GM18502 (cell line): Measurements from ENCODE around the gene BDH1.

Experiments
- ATAC-seq: cut with Tn5 transposase; IDR thresholded peaks from one replicate; pipeline ENCODE4 v1.9.1; 2021; ENCODE audit warnings: mild to moderate bottlenecking; ENCODE audit not compliant: unreplicated experiment, poor library complexity

The BDH1 gene

GRCh38 chr3:197508924-197509775 lies 46.6 kb downstream of the BDH1 start:
- no peak for ATAC-seq

DNA sequence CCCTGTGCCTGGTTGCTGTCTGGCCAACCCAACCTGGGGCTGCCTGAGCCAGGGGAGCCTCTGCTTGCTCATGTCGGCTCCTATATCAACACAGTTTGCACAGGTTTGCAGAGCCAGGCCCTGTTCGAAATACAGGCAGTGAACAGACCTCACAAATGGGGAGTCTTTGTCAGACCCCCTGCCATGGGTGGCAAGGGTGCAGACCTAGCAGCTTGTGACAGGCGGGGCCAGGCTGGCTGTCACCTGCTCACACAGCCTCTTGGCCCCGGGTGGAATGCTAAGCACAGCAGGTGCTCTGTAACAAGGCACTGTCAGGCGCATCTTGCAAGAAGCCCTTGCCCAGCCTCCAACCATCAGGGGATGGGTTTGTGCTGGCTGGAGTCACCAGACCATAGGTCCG lies 47.3 kb downstream of the BDH1 start:
- no peak for ATAC-seq

DNA sequence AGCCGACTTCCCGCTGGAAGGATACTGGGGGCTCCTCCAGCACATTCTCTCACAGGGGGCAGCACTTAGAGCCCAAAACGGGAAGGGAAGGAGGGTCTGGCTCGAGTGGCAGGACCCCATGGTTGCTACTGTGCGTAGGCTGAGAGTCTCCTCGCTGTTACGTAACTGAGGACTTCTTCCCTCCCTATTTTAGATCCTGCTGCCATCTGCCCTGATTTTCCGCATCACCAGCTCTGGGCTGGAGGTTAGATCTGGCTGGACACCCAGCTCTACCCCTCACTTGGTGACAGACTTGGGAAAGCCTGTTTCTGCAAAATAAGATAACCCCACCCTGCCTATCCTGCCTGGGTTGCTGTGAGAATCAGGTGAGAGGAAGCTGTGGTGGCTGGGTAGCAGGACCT lies 47.7 kb downstream of the BDH1 start:
- ATAC-seq: no peak

- no peak for ATAC-seq
Measured at GRCh38 chr3:197507541-197507940, 48.2 kb downstream of the BDH1 start.

- ATAC-seq: no peak
Measured at GRCh38 chr3:197507081-197507480, 48.7 kb downstream of the BDH1 start.

DNA sequence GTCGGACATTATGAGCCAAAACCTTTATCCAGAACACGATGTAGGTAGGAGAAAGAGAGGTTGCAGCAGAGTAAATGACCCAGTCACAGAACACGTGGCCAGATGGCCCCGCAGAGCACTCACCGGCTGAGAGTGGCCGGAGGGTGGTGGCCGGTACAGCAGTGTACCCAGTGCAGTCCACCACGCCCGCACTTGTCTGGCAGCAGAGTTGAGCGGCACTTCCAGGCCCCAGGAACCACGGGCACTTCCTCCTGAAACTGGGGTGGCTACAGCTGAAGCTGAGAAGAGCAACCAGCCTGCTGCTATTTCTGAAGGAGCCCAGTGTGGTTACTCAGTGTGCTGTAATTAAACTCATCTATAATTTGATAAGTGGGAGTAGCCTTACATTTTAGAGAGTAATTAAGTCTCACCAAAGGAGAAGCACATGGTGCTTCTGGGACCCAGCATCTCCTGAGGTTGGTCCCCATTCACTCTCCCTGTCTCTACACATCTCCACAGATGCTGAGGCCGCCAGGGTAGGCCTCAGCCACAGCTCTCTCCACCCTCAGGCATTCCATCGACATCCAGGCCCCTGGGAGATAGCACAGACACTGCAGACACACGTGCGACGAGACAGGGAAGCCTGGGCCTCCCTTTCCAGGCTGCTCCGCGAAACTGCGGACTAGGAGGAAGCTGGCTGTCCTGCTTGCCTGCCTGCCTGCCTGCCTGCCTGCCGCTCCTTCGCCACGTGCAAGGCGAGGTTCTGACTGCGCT lies 49.8 kb downstream of the BDH1 start:
- ATAC-seq: no peak

- ATAC-seq: no peak
Measured at GRCh38 chr3:197504641-197505121, 51.1 kb downstream of the BDH1 start.

DNA sequence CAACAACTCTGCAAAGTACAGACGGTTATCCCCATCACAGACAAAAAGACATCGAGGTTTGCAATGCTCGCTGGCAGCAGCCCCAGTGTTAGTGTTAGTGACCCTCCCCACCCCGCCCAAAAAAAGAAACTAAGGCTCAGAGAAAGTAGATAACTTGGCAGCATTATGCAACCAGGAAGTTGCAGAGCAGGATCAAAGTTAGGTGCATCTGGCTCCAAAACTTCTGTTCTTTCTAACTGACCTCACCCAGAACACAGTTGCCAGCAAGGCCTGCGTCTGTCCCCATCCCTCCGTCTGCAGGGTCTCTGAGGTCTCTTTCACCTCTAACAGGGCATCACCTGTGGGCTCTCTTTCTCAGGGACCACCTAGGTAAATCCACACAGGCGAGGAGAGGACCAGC lies 51.5 kb downstream of the BDH1 start:
- ATAC-seq: no peak

DNA sequence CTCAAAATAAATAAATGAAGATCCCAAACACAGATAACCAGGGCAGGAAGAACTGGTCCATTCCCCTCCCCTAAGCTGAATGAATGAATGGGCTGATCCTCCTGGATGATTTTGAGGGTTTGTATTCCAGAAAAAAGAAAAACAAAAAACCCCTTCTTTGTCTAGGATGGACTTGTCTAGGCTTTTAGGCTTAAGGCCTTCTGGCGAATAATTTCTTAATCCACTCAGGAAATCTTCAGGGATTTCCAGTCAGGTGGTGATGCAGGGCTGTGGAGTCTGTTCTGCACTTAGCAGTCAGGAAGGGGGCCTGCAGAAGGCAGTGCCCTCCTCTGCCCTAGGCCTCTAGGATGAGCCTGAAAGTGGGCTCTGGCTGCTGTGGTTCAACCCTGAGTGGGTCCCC lies 52.1 kb downstream of the BDH1 start:
- ATAC-seq: no peak

- ATAC-seq: no peak
Measured at GRCh38 chr3:197501879-197502620, 53.7 kb downstream of the BDH1 start.

DNA sequence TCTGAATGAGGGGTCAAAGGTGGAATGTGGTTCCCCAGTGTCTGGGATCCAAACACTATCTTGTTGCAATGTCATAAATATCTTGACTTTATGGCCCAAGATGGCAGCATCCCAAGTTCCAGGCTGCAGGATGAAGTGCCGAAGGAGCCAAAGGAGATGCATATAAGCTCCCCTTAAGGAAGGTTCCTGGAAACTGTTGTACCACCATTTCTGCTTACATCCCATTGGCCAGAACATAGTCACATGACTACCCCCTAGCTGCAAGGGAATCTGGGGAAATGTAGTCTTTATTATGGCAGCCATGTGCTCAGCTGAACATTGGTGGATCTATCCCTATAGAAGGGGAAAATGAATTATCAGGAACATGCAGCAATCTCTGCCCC lies 54.3 kb downstream of the BDH1 start:
- ATAC-seq: no peak

- no peak for ATAC-seq
Measured at GRCh38 chr3:197500812-197501211, 55.0 kb downstream of the BDH1 start.

DNA sequence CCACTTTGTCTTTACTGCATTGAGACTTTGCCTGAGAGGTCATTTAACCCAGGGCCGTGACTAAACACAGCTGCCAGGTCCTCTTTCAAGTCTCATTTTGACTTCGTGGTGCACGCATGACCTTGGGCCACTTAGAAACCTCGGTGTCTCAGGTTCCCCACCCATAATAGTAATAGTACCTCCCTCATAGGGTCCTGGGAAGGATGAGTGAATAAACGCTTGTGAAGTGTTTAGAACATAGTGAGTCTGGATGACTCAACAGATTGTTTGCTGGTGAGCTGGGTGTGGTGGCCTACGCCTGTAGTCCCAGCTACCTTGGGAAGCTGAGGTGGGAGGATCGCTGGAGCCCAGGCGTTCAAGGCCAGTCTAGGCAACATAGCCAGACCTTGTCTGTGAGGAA lies 56.3 kb downstream of the BDH1 start:
- no peak for ATAC-seq

DNA sequence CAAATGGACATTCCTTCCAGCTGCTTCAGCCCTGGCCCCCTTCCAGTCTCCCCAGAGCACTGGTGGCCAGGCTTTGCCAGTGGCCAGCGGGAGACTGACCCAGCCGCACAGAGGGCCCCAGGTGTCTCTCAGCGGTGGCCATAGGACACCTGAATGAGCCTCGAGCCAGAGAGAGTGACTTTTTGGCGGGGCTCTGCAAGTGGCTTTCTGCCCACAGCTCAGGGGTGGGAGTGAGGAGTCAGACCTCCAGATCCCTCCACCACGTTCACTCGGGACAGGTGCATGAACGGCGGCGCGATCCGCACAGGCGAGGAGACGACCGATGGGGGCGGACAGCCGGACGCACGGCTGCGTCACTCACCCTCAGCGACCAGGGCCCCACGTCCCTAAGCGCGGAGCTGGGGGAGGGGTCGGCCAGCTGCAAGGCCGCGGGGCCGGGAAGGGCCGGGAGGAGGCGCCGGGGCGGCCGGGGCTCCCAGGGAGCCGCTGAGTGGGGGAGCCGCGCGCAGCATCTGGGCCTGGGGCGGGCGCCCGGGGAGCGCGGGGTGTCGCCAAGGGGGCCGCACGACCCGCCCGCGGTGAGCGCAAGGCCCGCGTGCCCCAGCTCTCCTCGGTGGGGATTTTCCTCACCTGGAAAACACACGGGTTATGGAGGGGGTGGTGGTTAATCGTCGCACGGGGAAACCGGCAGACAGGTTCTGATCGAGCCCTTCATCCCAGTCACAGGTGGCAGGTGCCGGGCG lies 57.1 kb downstream of the BDH1 start:
- ATAC-seq: no peak

DNA sequence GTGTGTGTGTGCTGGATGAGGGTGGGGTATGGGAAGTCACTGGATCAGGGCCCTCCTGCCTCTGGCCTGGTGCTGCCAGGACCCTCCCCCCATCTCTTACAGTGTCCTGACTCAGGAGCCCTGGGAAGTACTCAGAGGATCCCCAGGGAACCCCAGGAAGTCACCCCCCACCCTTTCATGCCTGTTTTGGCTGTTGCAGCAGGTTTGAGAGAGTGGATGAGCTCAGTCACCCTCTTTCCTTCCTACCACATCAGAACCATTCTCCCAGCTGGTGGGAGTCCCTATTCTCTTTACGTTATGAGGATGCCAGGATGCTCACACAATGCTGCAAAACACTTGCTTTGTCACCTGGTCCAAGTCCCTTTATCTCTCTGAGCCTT lies 59.0 kb downstream of the BDH1 start:
- ATAC-seq: no peak

DNA sequence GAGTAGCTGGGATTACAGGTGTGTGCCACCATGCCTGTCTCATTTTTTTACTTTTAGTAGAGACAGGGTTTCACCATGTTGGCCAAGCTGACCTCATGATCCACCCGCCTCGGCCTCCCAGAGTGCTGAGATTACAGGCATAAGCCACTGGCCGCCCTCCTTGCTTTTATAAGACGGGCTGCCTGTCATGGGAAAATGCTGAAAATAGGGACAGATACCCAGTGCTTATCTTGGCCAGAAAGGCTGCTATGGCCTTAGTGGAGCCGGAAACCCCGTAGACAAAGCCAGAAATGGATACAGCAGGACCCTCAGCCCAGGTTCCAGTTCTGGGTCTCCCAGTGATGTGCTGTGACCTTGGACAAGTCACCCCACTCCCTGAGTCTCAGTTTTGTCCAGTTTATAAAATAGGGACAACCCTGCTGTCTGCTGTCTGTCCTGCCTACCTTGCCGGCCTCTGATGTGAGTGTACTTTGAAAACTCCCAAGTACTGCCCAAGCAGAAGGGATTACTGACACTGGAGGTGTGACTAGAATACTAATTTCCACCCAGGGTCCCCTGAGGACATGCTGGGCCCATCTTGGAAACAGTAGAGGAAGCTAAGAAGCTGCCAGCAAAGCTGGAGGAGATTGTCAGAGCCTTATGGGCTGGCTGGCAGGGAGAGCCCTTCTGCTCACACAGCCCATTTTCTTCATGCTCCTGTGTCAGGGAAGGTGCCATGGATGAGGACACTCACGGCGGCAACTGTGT lies 59.6 kb downstream of the BDH1 start:
- ATAC-seq: no peak

GRCh38 chr3:197495499-197495898 lies 60.3 kb downstream of the BDH1 start:
- no peak for ATAC-seq

DNA sequence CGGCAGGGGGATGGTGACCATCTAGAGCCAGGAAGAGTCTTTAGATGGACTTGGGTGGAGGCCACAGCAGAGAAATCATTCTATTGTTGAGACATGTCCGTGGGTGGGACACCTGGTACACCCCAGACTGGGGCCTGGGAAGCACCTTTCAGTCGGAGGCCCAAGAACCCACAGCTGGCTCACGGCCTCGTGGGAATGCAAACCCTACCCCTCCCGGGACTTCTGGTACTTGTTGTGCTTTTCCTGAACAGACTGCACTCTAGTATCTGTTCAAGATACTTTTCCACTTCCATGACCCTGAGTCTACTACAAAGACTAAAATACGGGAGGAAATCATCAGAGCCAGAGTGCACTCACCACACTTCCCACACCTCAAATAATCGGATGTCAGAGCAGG lies 60.7 kb downstream of the BDH1 start:
- ATAC-seq: no peak

- ATAC-seq: no peak
Measured at GRCh38 chr3:197494366-197495058, 61.3 kb downstream of the BDH1 start.
